HL-60 (cell line): ENCODE data around the gene DMC1.

ENCODE experiments used
- DNase-seq, 2 experiments: peaks; one replicate each; pipeline ENCODE4 v3.0.0-alpha.2; 2010 to 2020; ENCODE audit warnings: low read depth in 1 of 2, low spot score in 1 of 2
- H3K27ac ChIP-seq: fragments of 250-450 bp; sonication (Bioruptor Pico); replicated peaks from 2 replicates; pipeline ENCODE4 v1.5.1; 2020; ENCODE audit warnings: mild to moderate bottlenecking, moderate library complexity
- H3K27me3 ChIP-seq: fragments of 250-450 bp; sonication (Bioruptor Pico); 2 replicates; pipeline ENCODE4 v1.5.1; 2021; ENCODE audit warnings: mild to moderate bottlenecking, moderate library complexity; ENCODE audit not compliant: insufficient read depth, poor library complexity, severe bottlenecking
- H3K4me3 ChIP-seq: replicated peaks from 2 replicates; pipeline ENCODE4 v1.5.1; 2011; ENCODE audit warnings: mild to moderate bottlenecking, control low read depth, low read length; ENCODE audit not compliant: insufficient read depth
- CTCF ChIP-seq: IDR thresholded peaks from one replicate; pipeline ENCODE4 v1.5.1; 2011; ENCODE audit warnings: low read length, control low read depth, inconsistent platforms; ENCODE audit not compliant: insufficient read depth
- GABPA ChIP-seq: IDR thresholded peaks from 2 replicates; pipeline ENCODE4 v1.6.1; 2012; ENCODE audit warnings: low read depth
- POLR2AphosphoS5 ChIP-seq: IDR thresholded peaks from 2 replicates; pipeline ENCODE4 v1.6.1; 2012; ENCODE audit warnings: low read depth
- SPI1 ChIP-seq: IDR thresholded peaks from 2 replicates; pipeline ENCODE4 v1.6.1; 2012; ENCODE audit warnings: low read depth, mild to moderate bottlenecking, borderline replicate concordance
- TF ChIP-seq, protein P1 (sequence below): IDR thresholded peaks from 2 replicates; pipeline ENCODE4 v1.6.1; 2012; ENCODE audit warnings: low read depth; ENCODE audit not compliant: insufficient replicate concordance

Gene DMC1

GRCh38 chr22:38484244-38484643 lies 85.7 kb downstream of the DMC1 start:
- no peak overlapping the region for H3K27ac ChIP-seq
- H3K27me3 ChIP-seq, result no peaks in the 10 kb centered on the region
- DNase-seq, result no peak
- TF ChIP-seq POLR2AphosphoS5, result no peak
- TF ChIP-seq, protein P1, sequence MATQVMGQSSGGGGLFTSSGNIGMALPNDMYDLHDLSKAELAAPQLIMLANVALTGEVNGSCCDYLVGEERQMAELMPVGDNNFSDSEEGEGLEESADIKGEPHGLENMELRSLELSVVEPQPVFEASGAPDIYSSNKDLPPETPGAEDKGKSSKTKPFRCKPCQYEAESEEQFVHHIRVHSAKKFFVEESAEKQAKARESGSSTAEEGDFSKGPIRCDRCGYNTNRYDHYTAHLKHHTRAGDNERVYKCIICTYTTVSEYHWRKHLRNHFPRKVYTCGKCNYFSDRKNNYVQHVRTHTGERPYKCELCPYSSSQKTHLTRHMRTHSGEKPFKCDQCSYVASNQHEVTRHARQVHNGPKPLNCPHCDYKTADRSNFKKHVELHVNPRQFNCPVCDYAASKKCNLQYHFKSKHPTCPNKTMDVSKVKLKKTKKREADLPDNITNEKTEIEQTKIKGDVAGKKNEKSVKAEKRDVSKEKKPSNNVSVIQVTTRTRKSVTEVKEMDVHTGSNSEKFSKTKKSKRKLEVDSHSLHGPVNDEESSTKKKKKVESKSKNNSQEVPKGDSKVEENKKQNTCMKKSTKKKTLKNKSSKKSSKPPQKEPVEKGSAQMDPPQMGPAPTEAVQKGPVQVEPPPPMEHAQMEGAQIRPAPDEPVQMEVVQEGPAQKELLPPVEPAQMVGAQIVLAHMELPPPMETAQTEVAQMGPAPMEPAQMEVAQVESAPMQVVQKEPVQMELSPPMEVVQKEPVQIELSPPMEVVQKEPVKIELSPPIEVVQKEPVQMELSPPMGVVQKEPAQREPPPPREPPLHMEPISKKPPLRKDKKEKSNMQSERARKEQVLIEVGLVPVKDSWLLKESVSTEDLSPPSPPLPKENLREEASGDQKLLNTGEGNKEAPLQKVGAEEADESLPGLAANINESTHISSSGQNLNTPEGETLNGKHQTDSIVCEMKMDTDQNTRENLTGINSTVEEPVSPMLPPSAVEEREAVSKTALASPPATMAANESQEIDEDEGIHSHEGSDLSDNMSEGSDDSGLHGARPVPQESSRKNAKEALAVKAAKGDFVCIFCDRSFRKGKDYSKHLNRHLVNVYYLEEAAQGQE, result no peak
- no peak for TF ChIP-seq SPI1
- H3K4me3 ChIP-seq, result no peak overlapping the region

DNA sequence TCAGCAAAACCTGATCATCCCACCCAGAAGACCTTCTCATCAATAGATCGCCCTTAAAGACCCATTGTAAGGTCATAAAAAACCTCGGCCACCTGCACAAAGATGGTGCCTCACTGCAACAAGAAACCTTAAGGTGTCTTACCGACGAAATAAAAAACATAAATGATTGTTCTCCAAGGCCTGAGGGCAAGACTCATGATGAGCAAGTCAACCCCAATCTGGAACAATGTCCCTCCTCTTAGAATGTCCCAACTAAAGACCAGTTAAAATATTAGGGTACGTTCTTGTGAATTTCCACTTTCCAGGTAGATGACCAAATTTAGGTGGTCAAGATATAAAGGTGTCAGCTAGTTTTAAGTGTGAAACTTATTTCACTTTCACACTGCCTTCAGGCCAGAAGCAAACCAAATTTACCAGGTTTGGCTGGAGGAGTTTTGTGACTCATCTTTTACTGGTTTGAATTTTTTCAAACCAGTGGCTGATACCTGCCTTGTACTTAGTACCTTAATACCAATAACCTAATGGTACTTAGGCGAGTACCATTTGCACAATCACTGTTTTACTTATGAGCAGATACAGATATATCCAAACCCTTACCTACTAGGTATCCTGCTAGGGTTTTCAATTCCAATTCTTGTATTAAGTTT lies 87.2 kb downstream of the DMC1 start:
- no peak; the same call in none of the 2 replicates for TF ChIP-seq POLR2AphosphoS5
- TF ChIP-seq GABPA, result no peak
- no peak for TF ChIP-seq SPI1
- TF ChIP-seq CTCF, result no peak
- TF ChIP-seq, protein P1, result no peak
- Histone ChIP-seq H3K27ac (no peak overlapping the region), H3K4me3 (no peak overlapping the region), H3K27me3 (no peaks in the 10 kb centered on the region)
- DNase-seq, result no peak

DNA sequence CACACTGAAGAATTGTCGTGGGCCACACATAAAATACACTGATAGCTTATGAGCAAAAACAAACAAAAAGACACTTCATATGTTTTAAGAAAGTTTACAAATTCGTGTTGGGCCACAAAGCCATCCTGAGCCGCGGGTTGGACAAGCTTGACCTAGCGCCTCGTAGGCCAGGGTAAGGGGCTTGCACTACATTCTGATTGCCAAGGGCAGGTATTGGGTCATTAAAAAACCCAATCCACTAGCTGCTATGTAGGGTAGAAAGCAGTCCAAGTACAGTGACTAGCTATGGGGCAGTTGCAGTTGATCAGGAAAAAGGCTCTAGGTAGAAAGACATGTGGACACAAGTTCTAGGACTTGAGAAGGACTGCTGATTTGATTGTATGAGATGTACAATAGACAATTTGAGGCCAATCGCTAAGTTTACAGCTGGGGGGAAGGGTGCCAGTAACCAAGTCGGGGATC lies 88.1 kb downstream of the DMC1 start:
- Histone ChIP-seq H3K27me3 (no peaks in the 10 kb centered on the region), H3K4me3 (no peak overlapping the region), H3K27ac (no peak overlapping the region)
- no peak for DNase-seq
- TF ChIP-seq CTCF, result no peak
- TF ChIP-seq, protein P1, result no peak
- TF ChIP-seq GABPA, result no peak
- TF ChIP-seq SPI1, result no peak
- no peak; the same call in 1 of the 2 replicates for TF ChIP-seq POLR2AphosphoS5
